Caco-2 (cell line): ENCODE results near the gene GEMIN4. TPM values are rescaled to one million over a fixed set of nuclear protein-coding genes. Genes with fewer than 3 reads are reported as not detected.
"Not testable (repeated sequence)": the region's sequence is repeated elsewhere in the genome, so short reads cannot be mapped to it uniquely, and the experiment has no call there.

ENCODE experiments used
- BruUV-seq: library from RNA; stranded (reverse); fragments of 400-500 nt; replicated peaks from 2 replicates; lab custom pipeline; 2021; lab: Mats Ljungman, UMichigan
- CTCF ChIA-PET: fragments of 300-600 bp; sonication (Branson Sonifier 250); formaldehyde crosslinking; loops from one replicate; lab custom pipeline; 2022; ENCODE audit warnings: antibody characterized with exemption; lab: Charles Lee
- POLR2A ChIA-PET: fragments of 300-600 bp; sonication (Branson Sonifier 250); formaldehyde crosslinking; loops from one replicate; lab custom pipeline; 2022; ENCODE audit warnings: antibody characterized with exemption; lab: Charles Lee
- DNase-seq, 2 experiments: peaks; one replicate each; pipeline versions ENCODE4 v3.0.0 to v3.0.0-alpha.2; 2020 to 2022
- H3K27me3 ChIP-seq: replicated peaks from 2 replicates; pipeline ENCODE4 v1.6.0; 2011; ENCODE audit warnings: low read length; ENCODE audit not compliant: control insufficient read depth, insufficient read depth
- H3K36me3 ChIP-seq: 2 replicates; pipeline ENCODE4 v1.5.1; 2011; ENCODE audit warnings: low read length; ENCODE audit not compliant: control insufficient read depth, insufficient read depth
- H3K4me1 ChIP-seq: fragments of 250-450 bp; sonication (Bioruptor Pico); 2 replicates; pipeline ENCODE4 v1.5.1; 2020; ENCODE audit warnings: mild to moderate bottlenecking
- H3K4me3 ChIP-seq: 2 replicates; pipeline ENCODE4 v1.5.1; 2011; ENCODE audit warnings: low read depth, mild to moderate bottlenecking, control low read depth, low read length
- H3K9me3 ChIP-seq: fragments of 250-450 bp; sonication (Bioruptor Pico); 2 replicates; pipeline ENCODE4 v1.5.1; 2020; ENCODE audit warnings: mild to moderate bottlenecking, moderate library complexity
- H3K27ac Mint-ChIP-seq: one replicate; pipeline ENCODE4 v1.8.0; 2022; ENCODE audit warnings: mixed read lengths; ENCODE audit not compliant: unreplicated experiment
- H3K27me3 Mint-ChIP-seq: one replicate; pipeline ENCODE4 v1.8.0; 2022; ENCODE audit warnings: mixed read lengths; ENCODE audit not compliant: insufficient read depth, unreplicated experiment
- H3K36me3 Mint-ChIP-seq: one replicate; pipeline ENCODE4 v1.8.0; 2022; ENCODE audit warnings: mild to moderate bottlenecking, mixed read lengths; ENCODE audit not compliant: insufficient read depth, unreplicated experiment
- H3K4me1 Mint-ChIP-seq: one replicate; pipeline ENCODE4 v1.8.0; 2022; ENCODE audit warnings: low read depth, mixed read lengths; ENCODE audit not compliant: unreplicated experiment
- H3K4me3 Mint-ChIP-seq: one replicate; pipeline ENCODE4 v1.8.0; 2022; ENCODE audit warnings: mild to moderate bottlenecking, moderate library complexity, mixed read lengths; ENCODE audit not compliant: unreplicated experiment
- H3K9me3 Mint-ChIP-seq: one replicate; pipeline ENCODE4 v1.8.0; 2022; ENCODE audit warnings: mixed read lengths; ENCODE audit not compliant: unreplicated experiment
- CTCF ChIP-seq, 2 experiments: fragments of 200-600 bp in 1 of 2; IDR thresholded peaks; 1 replicate in 1 of 2; 2 replicates in 1 of 2; pipeline versions ENCODE4 v1.5.1 to v1.8.0; 2011 to 2022; ENCODE audit warnings: antibody characterized with exemption in 1 of 2, control low read depth in 1 of 2, inconsistent platforms in 1 of 2, low read depth in 1 of 2, low read length in 1 of 2, mild to moderate bottlenecking in 1 of 2, moderate library complexity in 1 of 2; ENCODE audit not compliant: insufficient read depth in 1 of 2, severe bottlenecking in 1 of 2, unreplicated experiment in 1 of 2
- intact Hi-C: fragments of 100-400 bp; cut with micrococcal nuclease; formaldehyde crosslinking; loops from one replicate; pipeline ENCODE4 v1.10.0; 2022; ENCODE audit not compliant: unreplicated experiment
- total RNA-seq: library from RNA; stranded (reverse); gene quantifications from 2 replicates; pipeline ENCODE4 v1.2.3, GENCODE V29; 2022

GEMIN4 gene
- total RNA-seq, 1 experiment from 2014 or later: 19.1 TPM

- H3K27me3 ChIP-seq: no peaks in the 10 kb centered on the region
- DNase-seq: no peak
- Mint-ChIP-seq H3K4me1 (no peaks in the 10 kb centered on the region), H3K36me3 (peaks cover 15% of the 10 kb centered on the region), H3K9me3 (no peaks in the 10 kb centered on the region), H3K27ac (no peak overlapping the region), H3K27me3 (no peaks in the 10 kb centered on the region), H3K4me3 (no peak overlapping the region)
- no TSS peak for BruUV-seq
- no peaks in the 10 kb centered on the region for H3K36me3 ChIP-seq
- H3K4me3 ChIP-seq: no peak overlapping the region
- ChIA-PET POLR2A (no interaction called here), CTCF (interaction anchor here (1.1 kb wide), 1 partner anchor 265 kb away, joined by 3 read pairs; no protein-coding TSS in a partner anchor)
- no peak for TF ChIP-seq CTCF (IDR thresholded peaks at IDR 0.05; ENCODE audit: insufficient read depth in 1 of 2, low read depth in 1 of 2, low read length in 1 of 2, severe bottlenecking in 1 of 2, unreplicated experiment in 1 of 2)
- intact Hi-C loops: no loop called here
- no peaks in the 10 kb centered on the region for H3K4me1 ChIP-seq
- no peaks in the 10 kb centered on the region for H3K9me3 ChIP-seq
These were observed 52.7 kb downstream of the GEMIN4 start for GRCh38 chr17:699345-699744.

- H3K9me3 ChIP-seq, H3K4me3 Mint-ChIP-seq, POLR2A ChIA-PET, BruUV-seq, DNase-seq, H3K4me1 Mint-ChIP-seq, intact Hi-C loops, H3K4me1 ChIP-seq, H3K9me3 Mint-ChIP-seq, H3K27ac Mint-ChIP-seq, H3K4me3 ChIP-seq, H3K27me3 ChIP-seq, H3K27me3 Mint-ChIP-seq, H3K36me3 ChIP-seq: not testable (repeated sequence)
- CTCF ChIA-PET: interaction anchor here (0.7 kb wide), 1 partner anchor 146 kb away, joined by 7 read pairs; no protein-coding TSS in a partner anchor
- H3K36me3 Mint-ChIP-seq: peaks cover 15% of the 10 kb centered on the region
These were observed 54.0 kb downstream of the GEMIN4 start for GRCh38 chr17:698096-698495.

- Mint-ChIP-seq H3K9me3 (no peaks in the 10 kb centered on the region), H3K4me3 (no peak overlapping the region), H3K27me3 (no peaks in the 10 kb centered on the region), H3K4me1 (no peaks in the 10 kb centered on the region), H3K27ac (no peak overlapping the region), H3K36me3 (peaks cover 15% of the 10 kb centered on the region)
- CTCF ChIA-PET: no interaction called here
- BruUV-seq: no TSS peak
- intact Hi-C loops: no loop called here
- Histone ChIP-seq H3K36me3 (no peaks in the 10 kb centered on the region), H3K27me3 (no peaks in the 10 kb centered on the region), H3K4me3 (no peak overlapping the region), H3K9me3 (no peaks in the 10 kb centered on the region), H3K4me1 (no peaks in the 10 kb centered on the region)
- DNase-seq: no peak
- TF ChIP-seq CTCF (IDR thresholded peaks at IDR 0.05; ENCODE audit: insufficient read depth in 1 of 2, low read depth in 1 of 2, low read length in 1 of 2, severe bottlenecking in 1 of 2, unreplicated experiment in 1 of 2): no peak
- POLR2A ChIA-PET: no interaction called here
These were observed 54.4 kb downstream of the GEMIN4 start for GRCh38 chr17:697682-698081.

GRCh38 chr17:696369-696768 lies 55.7 kb downstream of the GEMIN4 start:
- Mint-ChIP-seq H3K27me3 (no peaks in the 10 kb centered on the region), H3K4me3 (no peak overlapping the region), H3K27ac (no peak overlapping the region), H3K4me1 (no peaks in the 10 kb centered on the region), H3K9me3 (no peaks in the 10 kb centered on the region), H3K36me3 (peaks cover 15% of the 10 kb centered on the region)
- no TSS peak for BruUV-seq
- ChIA-PET POLR2A (no interaction called here), CTCF (no interaction called here)
- H3K4me1 ChIP-seq: no peaks in the 10 kb centered on the region
- no peak overlapping the region for H3K4me3 ChIP-seq
- DNase-seq: no peak
- H3K27me3 ChIP-seq: no peaks in the 10 kb centered on the region
- H3K9me3 ChIP-seq: no peaks in the 10 kb centered on the region
- H3K36me3 ChIP-seq: no peaks in the 10 kb centered on the region
- no peak for TF ChIP-seq CTCF (IDR thresholded peaks at IDR 0.05; ENCODE audit: insufficient read depth in 1 of 2, low read depth in 1 of 2, low read length in 1 of 2, severe bottlenecking in 1 of 2, unreplicated experiment in 1 of 2)
- intact Hi-C loops: no loop called here
